ENCODE results near the gene CXCL14.

DNA sequence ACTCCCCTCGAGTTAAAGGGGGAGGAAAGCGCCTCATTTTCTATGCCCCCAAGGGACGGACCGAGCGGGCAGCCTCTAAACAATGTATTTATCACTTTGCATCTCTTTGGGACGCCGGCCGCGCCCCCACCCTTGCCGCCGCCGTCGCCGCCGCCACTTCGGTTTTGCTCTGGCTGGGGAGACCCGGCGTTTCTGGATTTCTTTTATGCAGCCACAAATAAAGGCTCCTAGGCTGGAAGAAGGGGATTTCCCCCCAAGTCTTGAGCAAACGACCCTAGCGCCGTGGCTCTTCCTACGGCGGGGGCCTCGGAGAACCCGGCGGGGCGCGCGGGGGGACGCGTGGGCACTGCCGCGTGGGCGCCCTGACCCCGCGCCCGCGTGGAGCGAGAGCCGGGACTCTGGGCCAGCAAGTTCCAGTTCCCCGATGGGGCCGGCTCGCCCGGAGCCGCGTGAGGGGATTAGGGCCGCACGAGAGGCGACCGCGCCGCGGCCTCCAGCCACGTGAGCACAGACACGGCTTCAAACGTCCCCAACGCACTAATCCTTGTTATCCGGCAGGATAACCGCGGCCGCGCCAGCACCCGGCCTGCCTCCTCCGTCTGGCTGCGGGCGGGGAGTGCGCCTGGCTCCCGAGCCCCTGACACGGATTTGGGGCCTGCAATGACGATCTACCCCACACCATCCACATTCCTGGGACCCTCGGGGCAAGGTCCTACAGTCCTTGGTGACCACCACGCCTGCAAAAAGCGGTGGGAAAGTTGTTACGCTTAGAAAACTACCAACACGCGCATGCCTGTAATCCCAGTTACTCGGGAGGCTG is 35.1 kb downstream of the CXCL14 start:
- TF ChIP-seq, protein P1, sequence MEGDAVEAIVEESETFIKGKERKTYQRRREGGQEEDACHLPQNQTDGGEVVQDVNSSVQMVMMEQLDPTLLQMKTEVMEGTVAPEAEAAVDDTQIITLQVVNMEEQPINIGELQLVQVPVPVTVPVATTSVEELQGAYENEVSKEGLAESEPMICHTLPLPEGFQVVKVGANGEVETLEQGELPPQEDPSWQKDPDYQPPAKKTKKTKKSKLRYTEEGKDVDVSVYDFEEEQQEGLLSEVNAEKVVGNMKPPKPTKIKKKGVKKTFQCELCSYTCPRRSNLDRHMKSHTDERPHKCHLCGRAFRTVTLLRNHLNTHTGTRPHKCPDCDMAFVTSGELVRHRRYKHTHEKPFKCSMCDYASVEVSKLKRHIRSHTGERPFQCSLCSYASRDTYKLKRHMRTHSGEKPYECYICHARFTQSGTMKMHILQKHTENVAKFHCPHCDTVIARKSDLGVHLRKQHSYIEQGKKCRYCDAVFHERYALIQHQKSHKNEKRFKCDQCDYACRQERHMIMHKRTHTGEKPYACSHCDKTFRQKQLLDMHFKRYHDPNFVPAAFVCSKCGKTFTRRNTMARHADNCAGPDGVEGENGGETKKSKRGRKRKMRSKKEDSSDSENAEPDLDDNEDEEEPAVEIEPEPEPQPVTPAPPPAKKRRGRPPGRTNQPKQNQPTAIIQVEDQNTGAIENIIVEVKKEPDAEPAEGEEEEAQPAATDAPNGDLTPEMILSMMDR (IDR thresholded peaks at IDR 0.05; ENCODE audit: borderline replicate concordance, extremely low read depth, low read length, poor library complexity, severe bottlenecking): no peak
- TF ChIP-seq EZH2 (IDR thresholded peaks at IDR 0.05; ENCODE audit: borderline replicate concordance, low read depth, low read length, severe bottlenecking): no peak

Data from DND-41 (cell line).